ENCODE results near the gene KLC1.

KLC1 gene

GRCh38 chr14:103733651-103734050 lies 104.6 kb downstream of the KLC1 start:
- DNase-seq (ENCODE audit: low read depth in 2 of 2, low spot score in 1 of 2), result no peak

GRCh38 chr14:103734081-103734888 lies 105.3 kb downstream of the KLC1 start:
- DNase-seq (ENCODE audit: low read depth in 2 of 2, low spot score in 1 of 2), result no peak

DNA sequence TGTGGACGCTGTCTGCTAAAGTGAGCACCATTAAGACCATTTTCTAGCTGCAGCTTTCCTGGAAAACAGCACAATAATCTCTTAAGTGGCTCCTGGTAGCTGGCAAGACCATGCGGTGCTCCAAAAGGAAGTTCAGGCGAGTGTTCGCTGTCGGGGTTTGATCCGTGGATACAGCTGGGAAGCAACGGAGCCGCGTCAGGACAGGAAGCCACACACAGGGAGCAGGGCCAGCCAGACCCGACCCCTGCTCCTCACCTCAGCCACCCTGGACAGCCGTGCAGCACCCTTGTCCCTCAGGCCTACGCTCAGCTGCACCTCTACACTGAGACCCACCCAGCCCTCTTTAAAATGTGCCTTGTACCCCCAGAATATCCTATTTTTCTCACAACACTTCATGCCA lies 106.0 kb downstream of the KLC1 start:
- no peak for DNase-seq (ENCODE audit: low read depth in 2 of 2, low spot score in 1 of 2)

DNA sequence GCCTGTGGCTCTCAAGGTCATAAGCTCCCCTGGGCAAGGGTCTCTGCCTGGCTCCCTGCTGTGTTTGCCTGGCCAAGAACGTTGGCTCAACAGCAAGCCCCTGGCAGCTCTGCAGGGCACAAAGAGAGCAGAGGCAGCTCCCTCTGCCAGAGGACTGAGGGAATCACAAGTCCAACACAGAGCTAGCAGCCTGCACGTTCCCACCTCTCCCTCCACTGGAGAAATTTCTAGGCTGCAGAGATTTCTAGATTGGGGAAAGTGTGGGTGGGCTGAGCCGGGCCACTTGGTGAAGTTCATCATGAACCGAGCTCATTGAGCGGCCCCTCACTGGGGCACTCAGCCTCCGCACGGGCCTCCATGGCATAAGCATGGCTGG lies 106.4 kb downstream of the KLC1 start:
- DNase-seq (ENCODE audit: low read depth in 2 of 2, low spot score in 1 of 2), result no peak

DNA sequence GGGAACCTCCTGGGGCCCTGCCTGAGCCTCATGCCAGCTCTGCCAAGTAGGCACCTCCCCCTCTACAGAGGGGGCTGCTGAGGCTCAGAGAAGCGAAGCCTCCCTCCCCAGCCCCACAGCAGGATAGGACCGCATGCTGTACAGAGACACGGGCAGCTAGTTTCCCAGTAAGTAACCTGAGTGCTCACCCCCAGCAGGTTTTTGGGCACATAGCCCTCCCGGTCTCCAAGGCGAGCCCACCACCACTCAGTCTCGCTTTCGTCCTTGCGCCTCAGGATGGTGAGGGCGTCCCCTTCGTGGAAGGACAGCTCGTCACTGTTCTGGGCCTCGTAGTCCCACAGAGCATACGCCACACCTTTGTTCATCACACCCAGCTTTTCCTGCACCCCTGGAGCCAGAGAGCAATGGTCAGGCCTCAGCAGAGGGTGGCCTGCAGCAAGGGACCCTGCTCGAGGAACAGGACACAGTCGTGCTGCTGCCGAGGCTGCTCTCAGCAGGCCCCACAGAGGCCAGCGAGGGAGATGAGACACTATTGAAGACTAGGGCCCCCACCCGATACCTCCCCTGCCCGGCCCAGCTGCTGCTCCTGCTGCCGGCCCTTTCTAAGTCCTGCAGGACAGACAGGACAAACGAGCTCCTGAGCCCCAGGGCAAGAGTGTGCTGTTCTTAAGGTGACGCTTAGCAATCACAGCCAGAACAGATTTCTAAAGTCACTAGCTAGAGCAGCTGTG lies 107.0 kb downstream of the KLC1 start:
- no peak for DNase-seq (ENCODE audit: low read depth in 2 of 2, low spot score in 1 of 2)

DNA sequence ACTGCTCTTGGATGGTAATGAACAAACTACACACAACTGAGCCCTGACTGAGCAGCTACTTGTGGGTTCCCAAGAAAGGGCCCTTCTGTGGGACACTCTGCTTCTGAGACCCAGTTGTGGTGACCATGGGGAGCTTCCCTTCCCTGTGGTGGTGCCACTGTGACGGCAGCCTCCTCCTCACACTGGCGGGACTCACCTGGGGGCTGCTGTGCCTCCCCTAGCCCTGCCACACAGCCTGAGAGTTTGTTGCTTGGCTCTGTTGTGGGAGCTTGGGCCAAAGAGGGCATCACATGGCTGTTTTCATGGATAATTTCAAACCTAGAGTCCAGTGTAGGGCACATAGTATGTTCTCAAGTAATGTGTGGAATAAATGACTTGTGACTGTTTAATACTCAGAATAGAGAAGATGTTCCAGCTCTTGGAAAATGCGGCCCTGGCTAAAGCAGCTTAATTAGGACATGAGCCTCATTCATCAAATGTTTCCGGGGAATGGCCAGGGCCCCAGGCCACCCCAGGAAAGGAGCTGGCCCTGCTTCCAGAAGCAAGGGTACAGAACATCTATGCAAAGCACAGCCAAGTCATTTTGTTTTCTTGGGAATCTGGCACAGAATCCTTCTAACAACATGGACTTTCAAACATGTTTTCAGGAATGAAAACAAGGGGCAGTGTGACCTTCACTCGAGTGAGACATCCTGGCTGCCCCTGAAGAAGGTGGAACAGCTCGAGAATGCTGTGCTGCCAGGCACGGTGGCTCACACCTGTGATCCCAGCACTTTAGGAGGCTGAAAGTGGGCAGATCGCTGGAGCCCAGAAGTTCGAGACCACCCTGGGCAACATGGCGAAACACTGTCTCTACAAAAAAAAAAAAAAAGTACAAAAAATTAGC lies 107.8 kb downstream of the KLC1 start:
- no peak for DNase-seq (ENCODE audit: low read depth in 2 of 2, low spot score in 1 of 2)

GRCh38 chr14:103737432-103738045 lies 108.5 kb downstream of the KLC1 start:
- no peak for DNase-seq (ENCODE audit: low read depth in 2 of 2, low spot score in 1 of 2)

DNA sequence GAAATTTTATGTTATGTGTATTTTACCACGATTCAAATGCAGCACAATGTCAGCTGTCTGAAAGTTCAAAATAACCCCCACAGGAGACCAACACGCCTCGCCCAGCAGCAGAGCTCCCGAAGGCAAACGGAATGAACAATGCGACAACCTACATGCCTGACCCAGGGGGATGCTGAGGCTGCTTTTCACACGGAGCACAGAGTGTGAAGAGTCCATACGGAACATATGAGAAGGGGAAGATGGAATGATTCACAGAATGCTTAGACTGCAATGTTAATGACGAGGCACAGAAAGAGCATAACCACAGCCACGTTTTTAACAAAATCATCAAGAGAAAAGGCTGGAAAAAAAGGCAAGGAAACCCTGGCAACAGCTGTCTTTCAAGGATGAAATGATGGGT lies 109.2 kb downstream of the KLC1 start:
- no peak for DNase-seq (ENCODE audit: low read depth in 2 of 2, low spot score in 1 of 2)

DNA sequence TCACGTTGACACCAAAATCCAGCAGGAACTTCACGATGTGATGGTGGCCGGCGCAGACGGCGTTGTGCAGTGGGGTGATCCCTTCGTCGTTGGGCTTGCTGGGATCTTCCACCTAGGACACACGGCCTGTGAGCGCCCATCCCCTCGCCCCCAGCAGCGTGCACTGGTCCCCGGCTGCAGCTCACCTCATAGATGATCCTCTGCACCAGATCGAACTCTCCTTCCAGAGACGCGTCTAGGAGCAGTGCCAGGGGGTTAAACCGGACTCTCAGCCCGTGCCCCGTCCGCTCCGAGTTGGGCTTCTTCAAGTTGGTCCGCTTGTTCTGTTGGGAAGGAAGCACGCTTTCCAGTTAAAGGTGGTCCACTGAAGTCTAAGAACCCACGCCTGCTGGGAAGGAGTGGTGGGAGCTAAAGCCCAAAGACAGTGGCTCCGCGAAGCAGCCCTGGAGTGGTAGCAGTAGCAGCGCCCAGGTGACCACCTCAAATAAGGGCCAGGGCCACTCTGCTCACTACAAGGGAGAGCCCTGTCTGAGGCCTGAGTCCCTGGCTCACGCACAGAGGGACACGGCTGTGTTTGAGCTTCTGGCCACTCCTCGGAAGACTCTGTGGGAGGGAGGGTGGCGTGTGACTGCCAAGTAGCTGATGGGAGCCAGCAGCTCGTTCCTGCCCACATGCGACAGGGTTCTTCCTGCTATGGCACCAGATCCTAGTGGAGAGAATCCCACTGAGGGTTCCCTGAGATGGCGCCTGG lies 109.9 kb downstream of the KLC1 start:
- DNase-seq (ENCODE audit: low read depth in 2 of 2, low spot score in 1 of 2), result no peak

GRCh38 chr14:103739466-103739792 lies 110.4 kb downstream of the KLC1 start:
- no peak for DNase-seq (ENCODE audit: low read depth in 2 of 2, low spot score in 1 of 2)

DNA sequence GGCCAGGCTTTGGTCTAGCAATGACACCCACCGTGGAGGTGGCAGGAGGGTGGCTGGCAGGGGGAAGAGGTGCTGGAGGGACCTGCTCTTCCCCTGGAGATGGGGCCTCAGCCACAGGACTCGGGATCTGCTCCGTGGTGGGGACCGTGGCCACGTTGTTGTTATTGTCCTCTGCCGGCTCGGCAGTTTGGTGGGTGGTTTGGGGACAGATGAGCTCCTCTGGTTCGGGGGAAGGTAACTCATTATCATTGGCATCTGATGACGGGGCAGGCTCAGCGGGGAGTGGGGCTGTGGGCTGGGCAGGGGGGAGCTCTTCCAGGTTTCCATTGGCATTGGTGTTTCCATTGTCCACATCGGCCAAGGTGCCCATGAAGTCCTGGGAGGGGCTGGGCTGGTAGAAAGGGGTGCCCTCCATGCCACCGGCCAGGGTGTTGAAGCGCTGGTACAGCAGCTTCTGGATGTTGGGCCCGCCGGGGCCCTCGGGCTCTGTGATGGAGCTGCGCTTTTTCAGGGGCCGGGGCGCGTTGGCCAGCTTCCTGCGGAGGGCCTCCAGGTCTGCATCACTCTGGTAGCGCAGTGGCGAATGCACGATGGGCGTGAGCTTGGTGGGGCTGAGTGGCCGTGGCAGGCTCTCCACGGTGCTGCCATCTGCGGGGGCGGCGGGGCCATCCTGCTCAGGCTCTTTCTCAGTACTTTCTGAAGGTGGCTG lies 110.9 kb downstream of the KLC1 start:
- no peak for DNase-seq (ENCODE audit: low read depth in 2 of 2, low spot score in 1 of 2)

DNA sequence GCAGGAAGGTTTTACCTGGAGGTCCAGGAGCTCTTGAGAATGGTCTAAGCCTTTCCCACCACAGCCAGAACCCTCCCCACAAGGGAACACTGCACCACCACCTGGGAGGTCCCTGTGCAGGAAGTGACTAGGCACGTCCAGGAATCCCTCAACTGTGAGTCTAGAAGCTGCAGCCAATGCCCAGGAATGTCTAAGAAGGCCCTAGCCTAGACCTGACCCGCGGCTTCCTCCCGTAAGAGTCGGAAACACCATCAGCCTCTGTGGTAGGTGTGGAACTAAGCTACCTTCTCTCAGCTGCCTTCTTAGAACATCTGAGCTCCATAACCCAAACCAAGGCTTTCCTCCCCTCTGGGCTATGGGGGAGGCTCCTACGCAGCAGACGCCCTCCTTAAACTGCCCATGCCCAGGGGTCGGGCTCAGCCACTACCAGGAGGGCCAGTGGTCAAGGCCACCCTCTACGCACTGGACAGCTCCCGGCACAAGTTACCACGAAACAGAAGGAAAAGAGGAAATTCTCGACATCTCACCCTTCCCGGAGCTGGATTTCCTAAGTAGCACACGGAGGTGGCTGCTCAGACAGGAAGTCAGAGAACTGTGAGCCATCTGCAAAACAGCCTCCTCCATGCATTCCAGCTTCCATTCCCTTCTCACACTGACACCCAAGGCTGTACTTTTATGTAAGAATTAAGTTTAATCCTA lies 112.1 kb downstream of the KLC1 start:
- DNase-seq (ENCODE audit: low read depth in 2 of 2, low spot score in 1 of 2), result no peak

GRCh38 chr14:103741876-103742275 lies 112.9 kb downstream of the KLC1 start:
- no peak for DNase-seq (ENCODE audit: low read depth in 2 of 2, low spot score in 1 of 2)

GRCh38 chr14:103742499-103743255 lies 113.7 kb downstream of the KLC1 start:
- no peak for DNase-seq (ENCODE audit: low read depth in 2 of 2, low spot score in 1 of 2)

DNA sequence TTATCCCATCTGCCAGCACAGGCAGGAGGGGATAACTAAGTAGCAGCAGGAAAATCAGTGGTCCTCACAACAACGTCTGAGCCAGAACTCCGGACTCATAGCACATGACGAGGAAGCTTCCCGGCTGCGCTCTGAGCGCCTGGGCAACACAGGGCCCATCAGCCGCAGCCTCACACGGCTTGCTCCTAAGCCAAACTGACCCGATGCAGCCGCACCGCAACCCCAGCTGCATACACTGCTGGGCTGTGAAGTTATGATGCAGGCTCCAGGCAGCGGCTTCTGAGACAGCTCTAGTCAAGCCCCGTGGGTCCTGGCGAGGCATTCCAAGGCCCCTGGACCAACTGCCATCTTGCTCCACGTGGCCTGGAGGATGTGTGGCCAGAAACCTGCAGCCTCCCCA lies 114.7 kb downstream of the KLC1 start:
- DNase-seq (ENCODE audit: low read depth in 2 of 2, low spot score in 1 of 2), result no peak

DNA sequence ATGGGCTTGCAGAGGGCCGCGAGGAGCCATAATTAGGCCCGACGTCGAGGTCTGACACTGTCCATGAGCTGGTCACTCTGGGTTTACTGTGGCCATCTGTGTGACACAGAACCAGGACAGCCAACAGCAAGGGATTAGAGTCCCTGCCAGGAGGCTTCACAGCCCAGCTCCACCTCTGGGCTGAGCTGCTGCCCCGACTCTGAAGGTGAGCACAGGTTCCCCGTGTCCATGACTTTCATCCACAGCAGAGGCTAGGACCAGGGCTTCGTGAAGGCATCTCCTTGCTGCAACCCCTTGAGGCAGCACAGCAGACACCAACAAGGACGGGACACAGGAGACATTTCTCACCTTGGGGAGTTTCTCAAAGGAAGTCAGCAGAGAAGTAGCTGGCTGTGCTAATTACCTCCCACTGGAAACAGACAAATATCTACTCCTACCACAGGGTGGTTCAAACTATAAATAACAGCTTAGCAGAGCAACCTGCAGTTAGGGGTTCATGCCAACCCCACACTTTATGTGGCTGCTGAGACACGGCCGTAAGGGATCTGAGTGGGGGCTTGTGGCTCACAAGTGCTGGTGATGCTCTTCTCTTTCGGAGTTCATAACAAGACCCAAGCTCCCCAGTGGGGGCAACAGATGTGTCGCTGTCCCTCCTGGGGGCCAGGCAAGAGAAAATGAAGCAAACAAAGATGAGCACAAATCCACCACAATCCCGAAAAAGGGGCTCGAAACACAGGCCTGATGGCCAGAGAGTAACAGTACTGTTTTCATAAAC lies 115.8 kb downstream of the KLC1 start:
- no peak for DNase-seq (ENCODE audit: low read depth in 2 of 2, low spot score in 1 of 2)

DNA sequence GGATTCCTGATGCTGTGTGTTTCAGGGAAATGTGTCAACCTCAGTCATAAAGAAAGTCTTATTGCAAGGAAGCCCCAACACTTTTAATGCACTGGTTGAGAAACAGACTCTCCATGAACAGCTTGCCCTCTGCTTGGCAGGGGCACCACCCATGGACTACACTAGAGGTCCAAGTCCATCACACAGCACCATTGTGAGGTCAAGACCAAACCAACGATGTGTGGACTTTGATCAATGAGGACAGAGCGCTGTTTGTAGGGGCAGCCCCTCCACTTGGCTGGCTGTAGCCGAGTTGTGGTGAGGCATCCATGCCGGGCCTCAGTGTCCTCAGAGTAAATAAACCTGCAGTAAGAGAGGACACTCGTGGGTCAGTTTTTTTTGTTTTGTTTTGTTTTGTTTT lies 116.4 kb downstream of the KLC1 start:
- no peak for DNase-seq (ENCODE audit: low read depth in 2 of 2, low spot score in 1 of 2)

DNA sequence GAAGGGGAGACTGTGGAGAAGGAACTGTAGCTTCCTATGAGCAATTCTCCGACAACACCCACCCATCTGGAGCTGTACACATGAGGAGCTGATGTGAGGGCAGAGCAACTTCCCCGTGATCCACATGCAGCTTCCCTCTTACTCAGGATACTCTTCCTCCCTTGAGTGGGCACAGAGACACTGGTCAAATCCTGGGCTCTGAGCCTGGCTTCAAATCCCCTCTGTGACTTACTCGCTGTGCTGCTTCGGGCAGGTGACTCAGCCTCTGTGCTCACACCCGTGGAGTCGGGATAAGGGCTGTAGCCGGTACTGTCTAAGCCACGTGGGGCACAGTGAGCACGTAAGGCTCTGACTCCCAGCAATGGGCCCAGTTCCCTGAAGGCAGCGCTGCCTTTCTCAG lies 117.7 kb downstream of the KLC1 start:
- no peak for DNase-seq (ENCODE audit: low read depth in 2 of 2, low spot score in 1 of 2)
